IMR-90 (cell line): ENCODE data around the gene EGF. TPM values are rescaled to one million over a fixed set of nuclear protein-coding genes. Genes with fewer than 3 reads are reported as not detected.

Experiments used
- ATAC-seq: fragments of 200-7000 bp; cut with Tn5 transposase; 2 replicates; pipeline ENCODE4 v1.9.1; 2020; ENCODE audit warnings: low read depth, mild to moderate bottlenecking, moderate library complexity
- BruUV-seq: library from RNA; stranded (reverse); fragments of 400-500 nt; replicated peaks from 2 replicates; lab custom pipeline; 2021; lab: Mats Ljungman, UMichigan
- CTCF ChIA-PET: fragments of 300-600 bp; formaldehyde crosslinking; extraction: SDS; loops from one replicate; lab custom pipeline; 2021; ENCODE audit warnings: antibody characterized with exemption; lab: Yijun Ruan, JAX
- POLR2A ChIA-PET: fragments of 300-600 bp; sonication (Branson Sonifier 250); formaldehyde crosslinking; loops from one replicate; lab custom pipeline; 2022; ENCODE audit warnings: antibody characterized with exemption; ENCODE audit not compliant: unreplicated experiment; lab: Charles Lee
- DNase-seq: peaks from one replicate; pipeline ENCODE4 v3.0.0; 2013
- H2AFZ ChIP-seq: replicated peaks from 2 replicates; pipeline ENCODE3; 2013; ENCODE audit warnings: low read length, mild to moderate bottlenecking; ENCODE audit not compliant: poor library complexity
- H2AK5ac ChIP-seq: 2 replicates; pipeline ENCODE4 v1.6.1; 2013; ENCODE audit warnings: low read depth, low read length, inconsistent platforms
- H2AK9ac ChIP-seq: replicated peaks from 2 replicates; pipeline ENCODE3; 2013; ENCODE audit warnings: mild to moderate bottlenecking, low read depth, low read length, moderate library complexity; ENCODE audit not compliant: poor library complexity
- H2BK120ac ChIP-seq: 2 replicates; pipeline ENCODE4 v1.6.1; 2013; ENCODE audit warnings: low read depth, low read length, inconsistent platforms
- H2BK15ac ChIP-seq: 3 replicates; pipeline ENCODE4 v1.6.1; 2013; ENCODE audit warnings: low read depth, low read length, inconsistent platforms
- H2BK20ac ChIP-seq: 2 replicates; pipeline ENCODE4 v1.6.1; 2013; ENCODE audit warnings: low read depth, mild to moderate bottlenecking, inconsistent platforms, low read length, moderate library complexity
- H2BK5ac ChIP-seq: 2 replicates; pipeline ENCODE4 v1.6.1; 2013; ENCODE audit warnings: mild to moderate bottlenecking, low read depth, low read length, inconsistent platforms; ENCODE audit not compliant: poor library complexity, severe bottlenecking
- H3K14ac ChIP-seq: replicated peaks from 2 replicates; pipeline ENCODE4 v1.6.1; 2013; ENCODE audit warnings: low read depth, low read length, inconsistent platforms
- H3K18ac ChIP-seq: 2 replicates; pipeline ENCODE4 v1.6.1; 2013; ENCODE audit warnings: low read depth, low read length, control low read depth
- H3K23ac ChIP-seq: 2 replicates; pipeline ENCODE4 v1.6.1; 2013; ENCODE audit warnings: low read depth, low read length, inconsistent platforms
- H3K27ac ChIP-seq: 2 replicates; pipeline ENCODE4 v1.5.1; 2013; ENCODE audit warnings: mild to moderate bottlenecking, control low read depth, low read length; ENCODE audit not compliant: insufficient read depth
- H3K27me3 ChIP-seq: 2 replicates; pipeline ENCODE4 v1.6.1; 2013; ENCODE audit warnings: low read length; ENCODE audit not compliant: control insufficient read depth, insufficient read depth
- H3K36me3 ChIP-seq: 2 replicates; pipeline ENCODE4 v1.6.1; 2013; ENCODE audit warnings: low read length, mixed read lengths; ENCODE audit not compliant: control insufficient read depth, insufficient read depth
- H3K4ac ChIP-seq: 2 replicates; pipeline ENCODE4 v1.6.1; 2013; ENCODE audit warnings: low read depth, low read length, inconsistent platforms
- H3K4me1 ChIP-seq: 2 replicates; pipeline ENCODE4 v1.6.1; 2013; ENCODE audit warnings: low read length, mixed read lengths; ENCODE audit not compliant: control insufficient read depth, insufficient read depth
- H3K4me2 ChIP-seq: 2 replicates; pipeline ENCODE4 v1.6.1; 2013; ENCODE audit warnings: low read depth, mild to moderate bottlenecking, control low read depth, low read length, moderate library complexity
- H3K4me3 ChIP-seq: 2 replicates; pipeline ENCODE4 v1.5.1; 2013; ENCODE audit warnings: low read depth, mild to moderate bottlenecking, control low read depth, low read length, moderate library complexity; ENCODE audit not compliant: insufficient read depth
- H3K56ac ChIP-seq: 2 replicates; pipeline ENCODE4 v1.6.1; 2013; ENCODE audit warnings: low read length, inconsistent platforms; ENCODE audit not compliant: insufficient read depth; ENCODE audit errors: extremely low read depth
- H3K79me1 ChIP-seq, 2 experiments: 2 replicates each; pipeline ENCODE4 v1.6.1; 2013; ENCODE audit warnings: low read length in 2 of 2, inconsistent platforms in 1 of 2, low read depth in 1 of 2
- H3K9ac ChIP-seq: 2 replicates; pipeline ENCODE4 v1.6.1; 2013; ENCODE audit warnings: low read depth, low read length, control low read depth
- H3K9me1 ChIP-seq: 2 replicates; pipeline ENCODE4 v1.6.1; 2013; ENCODE audit warnings: low read length, inconsistent platforms; ENCODE audit not compliant: insufficient read depth
- H3K9me3 ChIP-seq: 2 replicates; pipeline ENCODE4 v1.6.1; 2013; ENCODE audit warnings: low read length; ENCODE audit not compliant: control insufficient read depth, insufficient read depth
- H4K20me1 ChIP-seq: 2 replicates; pipeline ENCODE4 v1.6.1; 2013; ENCODE audit warnings: low read length, inconsistent platforms; ENCODE audit not compliant: insufficient read depth
- H4K5ac ChIP-seq: 2 replicates; pipeline ENCODE4 v1.6.1; 2013; ENCODE audit warnings: mild to moderate bottlenecking, low read depth, low read length, control low read depth
- H4K8ac ChIP-seq, 2 experiments: 2 replicates each; pipeline ENCODE4 v1.6.1; 2013; ENCODE audit warnings: low read depth in 2 of 2, low read length in 2 of 2, control low read depth in 1 of 2, inconsistent platforms in 1 of 2
- H4K91ac ChIP-seq: 2 replicates; pipeline ENCODE4 v1.6.1; 2013; ENCODE audit warnings: low read depth, low read length, inconsistent platforms; ENCODE audit not compliant: insufficient read depth
- BHLHE40 ChIP-seq: fragments of 150-350 bp; IDR thresholded peaks from 2 replicates; pipeline ENCODE4 v1.6.1; 2016; ENCODE audit warnings: mild to moderate bottlenecking, low read depth, low read length
- CEBPB ChIP-seq: IDR thresholded peaks from 2 replicates; pipeline ENCODE4 v1.6.1; 2012; ENCODE audit warnings: low read depth, low read length, improper control_type of control experiment
- CTCF ChIP-seq: conservative IDR thresholded peaks from 2 replicates; pipeline ENCODE4 v1.5.1; 2012; ENCODE audit warnings: mild to moderate bottlenecking, low read depth, low read length, improper control_type of control experiment
- ELK1 ChIP-seq: fragments of 150-350 bp; IDR thresholded peaks from 2 replicates; pipeline ENCODE4 v1.6.1; 2016; ENCODE audit warnings: low read depth, mild to moderate bottlenecking, low read length, moderate library complexity, borderline replicate concordance
- FOS ChIP-seq: fragments of 150-350 bp; IDR thresholded peaks from 2 replicates; pipeline ENCODE4 v1.6.1; 2016; ENCODE audit warnings: low read depth, low read length
- MAFK ChIP-seq: IDR thresholded peaks from 2 replicates; pipeline ENCODE4 v1.6.1; 2012; ENCODE audit warnings: low read depth, low read length, improper control_type of control experiment
- MAZ ChIP-seq: IDR thresholded peaks from 2 replicates; pipeline ENCODE4 v1.6.1; 2012; ENCODE audit warnings: low read depth, mild to moderate bottlenecking, low read length, improper control_type of control experiment, moderate library complexity, borderline replicate concordance
- MXI1 ChIP-seq: IDR thresholded peaks from 2 replicates; pipeline ENCODE4 v1.6.1; 2012; ENCODE audit warnings: low read depth, mild to moderate bottlenecking, low read length, moderate library complexity, borderline replicate concordance
- NFE2L2 ChIP-seq: fragments of 150-350 bp; IDR thresholded peaks from 2 replicates; pipeline ENCODE4 v1.6.1; 2016; ENCODE audit warnings: low read depth, mild to moderate bottlenecking, low read length
- RAD21 ChIP-seq: IDR thresholded peaks from 2 replicates; pipeline ENCODE4 v1.6.1; 2012; ENCODE audit warnings: low read length, improper control_type of control experiment
- RCOR1 ChIP-seq: IDR thresholded peaks from 2 replicates; pipeline ENCODE4 v1.6.1; 2012; ENCODE audit warnings: mild to moderate bottlenecking, low read length, improper control_type of control experiment; ENCODE audit not compliant: insufficient replicate concordance
- SMC3 ChIP-seq: fragments of 150-350 bp; IDR thresholded peaks from 2 replicates; pipeline ENCODE4 v1.6.1; 2016; ENCODE audit warnings: low read depth, mild to moderate bottlenecking, antibody characterized with exemption, low read length, moderate library complexity
- WGBS, 2 experiments: methylation state at CpG; one replicate each; pipeline versions ENCODE4 v1.1.5 to v1.1.7; 2013; ENCODE audit warnings: missing lambda C conversion rate in 2 of 2; ENCODE audit not compliant: insufficient read length in 1 of 2; ENCODE audit errors: extremely low coverage in 2 of 2; 5-methylcytosine and 5-hydroxymethylcytosine counted together
- dilution Hi-C: fragments of 300-500 bp; cut with HindIII; formaldehyde crosslinking; loops from one replicate; pipeline ENCODE4 v1.14.3; 2018; ENCODE audit warnings: low sequenced_read_pairs; ENCODE audit not compliant: unreplicated experiment
- in situ Hi-C: fragments of 300-500 bp; cut with MboI; formaldehyde crosslinking; loops from 3 replicates; pipeline ENCODE4 v1.14.3; 2019; ENCODE audit warnings: low sequenced_read_pairs, inconsistent platforms, mixed read lengths
- intact Hi-C: fragments of 100-400 bp; cut with micrococcal nuclease; formaldehyde crosslinking; loops from 2 replicates; pipeline ENCODE4 v1.10.0; 2022
- polyA plus RNA-seq, 3 experiments: library from polyadenylated mRNA; depleted of rRNA; stranded (reverse); fragments of >200 nt; gene quantifications; 2 replicates each; pipeline ENCODE4 v1.2.3, GENCODE V29; 2012; ENCODE audit warnings: low replicate concordance in 1 of 3
- total RNA-seq: library from RNA; depleted of rRNA; stranded (reverse); fragments of >200 nt; gene quantifications from 2 replicates; pipeline ENCODE4 v1.2.3, GENCODE V29; 2012

Gene EGF
- total and polyA plus RNA-seq, 2 of the 4 experiments (the other 2 are of a cell fraction), result 1.7 to 2.2 TPM

GRCh38 chr4:110009550-110009949 is 96.9 kb downstream of the EGF start:
- Histone ChIP-seq H4K5ac (no peak overlapping the region), H3K18ac (no peak overlapping the region), H3K23ac (no peak overlapping the region), H2AFZ (no peak overlapping the region), H3K4ac (no peak overlapping the region), H3K27ac (no peak overlapping the region), H3K9me3 (no peaks in the 10 kb centered on the region), H2BK15ac (no peak overlapping the region), H3K27me3 (no peaks in the 10 kb centered on the region), H4K20me1 (no peaks in the 10 kb centered on the region), H3K14ac (no peak overlapping the region), H2BK20ac (no peak overlapping the region), H3K36me3 (no peaks in the 10 kb centered on the region), H4K91ac (no peak overlapping the region), H3K4me3 (no peak overlapping the region), H3K4me2 (no peak overlapping the region), H2AK5ac (no peak overlapping the region), H2BK5ac (no peak overlapping the region), H3K56ac (no peak overlapping the region), H3K79me1 (no peaks in the 10 kb centered on the region), H2BK120ac (no peak overlapping the region), H2AK9ac (no peak overlapping the region), H3K9ac (no peak overlapping the region), H3K4me1 (no peaks in the 10 kb centered on the region), H4K8ac (no peak overlapping the region), H3K9me1 (no peaks in the 10 kb centered on the region)
- dilution Hi-C loops (no loop called here), in situ Hi-C loops (loop anchor here (5.0 to 25.0 kb wide), 2 partner anchors 198 to 303 kb away; no protein-coding TSS in a partner anchor), intact Hi-C loops (loop anchor here (5.0 kb wide), 1 partner anchor 308 kb away; no protein-coding TSS in a partner anchor)
- no CpG with 5 or more reads among the region's 2 CpGs for WGBS, 2 experiments
- BruUV-seq, result no TSS peak
- ChIA-PET CTCF (interaction anchor here (0.8 to 1.4 kb wide), 3 partner anchors 16 to 499 kb away, joined by 3 to 4 read pairs (median 3); no protein-coding TSS in a partner anchor), POLR2A (no interaction called here)
- ATAC-seq (no peak), DNase-seq (no peak)
- TF ChIP-seq CTCF (no peak), BHLHE40 (no peak), MAZ (no peak), CEBPB (no peak), ELK1 (no peak), RAD21 (no peak), NFE2L2 (no peak), MXI1 (no peak), SMC3 (no peak), FOS (no peak), RCOR1 (no peak), MAFK (no peak)
